Measurements from ENCODE around the gene STAC2. TPM values are rescaled to one million over a fixed set of nuclear protein-coding genes. Genes with fewer than 3 reads are reported as not detected.

Gene STAC2
- total RNA-seq, 2 donors from 2014 or later = 0.11 to 0.15 TPM

GRCh38 chr17:39219647-39220154 is 6.0 kb downstream of the STAC2 start:
- no peak overlapping the region for H3K4me3 ChIP-seq
- no peaks in the 10 kb centered on the region for H3K36me3 ChIP-seq
- no peak for TF ChIP-seq CTCF (IDR thresholded peaks at IDR 0.05)
- no peak overlapping the region for H3K27ac ChIP-seq
- H3K9me3 ChIP-seq = no peaks in the 10 kb centered on the region
- peaks cover 11% of the 10 kb centered on the region for H3K27me3 ChIP-seq
- DNase-seq = no peak
- no peak overlapping the region for H3K9ac ChIP-seq (ENCODE audit: low read depth in 2 of 2, low read length in 2 of 2)
- no peaks in the 10 kb centered on the region for H3K4me1 ChIP-seq
- intact Hi-C loops (cut with DNase I) = no loop called here

- Histone ChIP-seq H3K4me3 (no peak overlapping the region), H3K9me3 (no peaks in the 10 kb centered on the region), H3K27me3 (peaks cover 4% of the 10 kb centered on the region), H3K27ac (no peak overlapping the region), H3K9ac (ENCODE audit: low read depth in 2 of 2, low read length in 2 of 2) (no peak overlapping the region), H3K4me1 (no peaks in the 10 kb centered on the region), H3K36me3 (no peaks in the 10 kb centered on the region)
- no peak for DNase-seq
- intact Hi-C loops (cut with DNase I) = no loop called here
- no peak for TF ChIP-seq CTCF (IDR thresholded peaks at IDR 0.05)
Observed at GRCh38 chr17:39218906-39219305, 6.8 kb downstream of the STAC2 start.

- no peak for TF ChIP-seq CTCF (IDR thresholded peaks at IDR 0.05)
- DNase-seq = no peak
- no peaks in the 10 kb centered on the region for H3K36me3 ChIP-seq
- H3K9me3 ChIP-seq = no peaks in the 10 kb centered on the region
- no peak overlapping the region for H3K9ac ChIP-seq (ENCODE audit: low read depth in 2 of 2, low read length in 2 of 2)
- no peak overlapping the region for H3K27ac ChIP-seq
- no peaks in the 10 kb centered on the region for H3K27me3 ChIP-seq
- intact Hi-C loops (cut with DNase I) = no loop called here
- H3K4me3 ChIP-seq = no peak overlapping the region
- H3K4me1 ChIP-seq = no peaks in the 10 kb centered on the region
Observed at GRCh38 chr17:39217734-39218369, 7.9 kb downstream of the STAC2 start.

GRCh38 chr17:39213852-39214251 is 11.9 kb downstream of the STAC2 start:
- H3K27ac ChIP-seq = no peak overlapping the region
- no peaks in the 10 kb centered on the region for H3K27me3 ChIP-seq
- TF ChIP-seq CTCF (IDR thresholded peaks at IDR 0.05) = no peak
- peaks cover 12% of the 10 kb centered on the region for H3K4me1 ChIP-seq
- no peak for DNase-seq
- no peaks in the 10 kb centered on the region for H3K36me3 ChIP-seq
- intact Hi-C loops (cut with DNase I) = no loop called here
- H3K9ac ChIP-seq (ENCODE audit: low read depth in 2 of 2, low read length in 2 of 2) = no peak overlapping the region
- H3K9me3 ChIP-seq = no peaks in the 10 kb centered on the region
- no peak overlapping the region for H3K4me3 ChIP-seq

GRCh38 chr17:39212841-39213480 is 12.8 kb downstream of the STAC2 start:
- DNase-seq = no peak
- no peak overlapping the region for H3K4me3 ChIP-seq
- H3K27me3 ChIP-seq = no peaks in the 10 kb centered on the region
- no peak for TF ChIP-seq CTCF (IDR thresholded peaks at IDR 0.05)
- no peak overlapping the region for H3K9ac ChIP-seq (ENCODE audit: low read depth in 2 of 2, low read length in 2 of 2)
- H3K27ac ChIP-seq = no peak overlapping the region
- H3K36me3 ChIP-seq = no peaks in the 10 kb centered on the region
- no peaks in the 10 kb centered on the region for H3K9me3 ChIP-seq
- H3K4me1 ChIP-seq = peaks cover 15% of the 10 kb centered on the region
- intact Hi-C loops (cut with DNase I) = no loop called here

Measured in colonic mucosa (tissue), 4 donors.